GM21367 (cell line): ENCODE results near the gene WDR37.
"Not testable (repeated sequence)": the region's sequence is repeated elsewhere in the genome, so short reads cannot be mapped to it uniquely, and the experiment has no call there.

ENCODE experiments used
- ATAC-seq: cut with Tn5 transposase; IDR thresholded peaks from one replicate; pipeline ENCODE4 v1.9.1; 2021; ENCODE audit not compliant: unreplicated experiment

The WDR37 gene

GRCh38 chr10:1101946-1102345 lies 45.8 kb downstream of the WDR37 start:
- ATAC-seq, result no peak

GRCh38 chr10:1102416-1102815 lies 46.2 kb downstream of the WDR37 start:
- no peak for ATAC-seq

GRCh38 chr10:1102831-1103230 lies 46.6 kb downstream of the WDR37 start:
- no peak for ATAC-seq

- no peak for ATAC-seq
These were observed 47.4 kb downstream of the WDR37 start for GRCh38 chr10:1103551-1103950.

DNA sequence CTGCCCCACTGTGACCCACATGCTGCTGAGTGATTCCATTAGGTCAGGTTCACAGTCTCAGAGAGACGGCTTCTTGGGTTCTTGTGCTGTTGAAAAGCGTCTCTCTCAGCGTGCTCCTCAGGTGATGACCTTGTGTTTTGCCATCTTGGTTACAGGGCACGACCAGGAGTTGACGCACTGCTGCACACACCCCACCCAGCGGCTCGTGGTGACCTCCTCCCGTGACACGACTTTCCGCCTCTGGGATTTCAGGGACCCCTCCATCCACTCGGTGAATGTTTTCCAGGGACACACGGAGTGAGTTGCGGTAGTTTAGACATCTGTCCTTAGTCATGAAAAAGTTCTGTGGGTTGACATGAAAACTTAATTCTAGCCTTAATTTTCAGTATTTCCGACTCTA lies 48.8 kb downstream of the WDR37 start:
- ATAC-seq, result no peak

- ATAC-seq, result no peak
These were observed 50.8 kb downstream of the WDR37 start for GRCh38 chr10:1107004-1107403.

DNA sequence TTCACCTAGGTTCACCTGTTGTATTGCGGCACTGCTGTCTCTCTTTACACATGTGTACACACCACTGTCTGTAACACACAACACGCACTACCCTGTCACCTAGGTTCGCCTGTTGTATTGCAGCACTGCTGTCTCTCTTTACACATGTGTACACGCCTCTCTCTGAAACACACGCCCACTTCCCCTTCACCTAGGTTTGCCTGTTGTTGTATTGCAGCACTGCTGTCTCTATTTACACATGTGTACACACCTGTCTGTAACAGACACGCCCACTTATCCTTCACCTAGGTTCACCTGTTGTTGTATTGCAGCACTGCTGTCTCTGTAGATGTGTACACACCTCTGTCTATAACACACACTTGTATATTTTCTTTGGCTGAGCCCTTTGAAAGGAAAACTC lies 51.5 kb downstream of the WDR37 start:
- ATAC-seq, result no peak

DNA sequence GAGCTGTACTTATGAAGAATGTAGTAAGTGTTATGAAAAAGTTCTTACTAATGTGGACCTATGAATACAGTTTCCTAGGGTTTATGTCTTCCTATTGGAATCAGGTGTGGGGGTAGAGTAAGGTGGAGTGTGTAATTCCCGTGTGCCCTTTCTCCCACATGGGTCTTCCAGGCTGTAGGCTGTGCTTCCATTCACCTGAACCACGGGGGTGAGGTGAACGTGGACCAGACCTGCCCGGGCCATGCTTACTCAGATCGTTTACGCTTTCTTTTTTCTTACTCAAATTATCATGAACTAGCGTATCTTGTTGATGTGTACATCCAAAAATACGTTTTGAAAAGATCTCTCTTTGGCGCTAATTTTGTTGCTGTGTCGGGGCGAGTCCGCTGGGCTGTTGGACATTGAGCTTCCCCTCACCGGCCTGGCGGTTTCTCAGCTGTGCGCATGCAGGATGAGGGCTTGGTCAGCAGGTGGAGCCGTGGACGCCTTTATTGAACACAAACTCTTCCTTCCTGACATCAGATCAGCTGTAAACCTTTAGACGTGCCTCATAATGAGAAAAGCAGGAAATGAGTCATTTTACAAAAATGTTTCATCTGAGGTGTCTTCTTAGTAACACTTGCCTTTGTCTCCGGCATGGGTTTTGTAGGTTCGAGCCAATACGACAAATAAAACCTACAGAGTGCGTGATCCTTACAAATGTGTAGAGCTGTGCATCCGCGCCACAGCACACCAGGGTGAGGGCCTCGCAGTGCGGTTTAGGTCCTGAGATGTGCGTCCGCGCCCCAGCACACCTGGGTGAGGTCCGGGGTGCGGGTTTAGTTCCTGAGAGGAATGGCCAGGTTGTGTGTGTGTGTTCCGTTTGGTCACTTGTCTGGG lies 53.8 kb downstream of the WDR37 start:
- ATAC-seq, result peak; percentile 97

GRCh38 chr10:1110674-1111119 lies 54.5 kb downstream of the WDR37 start:
- no peak for ATAC-seq

- ATAC-seq, result no peak
These were observed 58.1 kb downstream of the WDR37 start for GRCh38 chr10:1114315-1114714.

- ATAC-seq, result no peak
These were observed 58.8 kb downstream of the WDR37 start for GRCh38 chr10:1114719-1115606.

DNA sequence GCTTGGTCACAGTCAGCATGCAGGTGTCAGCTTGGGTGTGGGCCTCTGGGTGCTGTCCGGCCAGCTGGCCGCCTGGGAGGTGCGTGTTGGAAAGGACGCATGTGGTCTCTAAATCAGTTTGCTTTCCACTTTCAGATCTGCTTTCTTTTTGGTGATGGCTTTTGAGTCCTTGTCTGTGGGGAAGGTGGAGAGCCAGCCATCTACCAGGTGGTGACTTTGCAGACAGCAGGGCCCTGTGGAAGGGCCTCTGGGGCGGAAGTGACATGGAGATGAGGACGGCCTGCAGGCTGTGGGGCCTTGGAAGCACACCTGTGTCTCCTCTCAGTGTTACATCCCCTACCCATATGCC lies 59.4 kb downstream of the WDR37 start:
- ATAC-seq, result no peak

- no peak for ATAC-seq
These were observed 59.9 kb downstream of the WDR37 start for GRCh38 chr10:1116051-1116450.

GRCh38 chr10:1116696-1117280 lies 60.6 kb downstream of the WDR37 start:
- ATAC-seq, result no peak

DNA sequence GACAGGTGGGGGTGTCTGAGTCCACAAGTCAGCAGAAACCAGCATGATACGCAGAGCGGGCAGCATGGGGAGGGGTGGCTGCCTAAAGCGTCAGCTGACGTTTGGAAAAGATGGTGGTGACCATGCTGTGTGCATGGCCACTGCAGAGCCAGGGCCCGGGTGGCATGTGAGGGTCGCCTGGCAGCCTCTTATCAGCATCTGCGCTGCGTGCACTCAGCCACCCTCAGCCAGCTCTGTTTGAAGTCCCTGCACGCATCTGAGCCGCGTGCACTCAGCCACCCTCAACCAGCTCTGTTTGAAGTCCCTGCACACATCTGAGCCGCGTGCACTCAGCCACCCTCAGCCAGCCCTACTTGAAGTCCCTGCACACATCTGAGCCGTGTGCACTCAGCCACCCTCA lies 61.5 kb downstream of the WDR37 start:
- no peak for ATAC-seq

- not testable (repeated sequence) for ATAC-seq
These were observed 62.1 kb downstream of the WDR37 start for GRCh38 chr10:1118318-1118717.

DNA sequence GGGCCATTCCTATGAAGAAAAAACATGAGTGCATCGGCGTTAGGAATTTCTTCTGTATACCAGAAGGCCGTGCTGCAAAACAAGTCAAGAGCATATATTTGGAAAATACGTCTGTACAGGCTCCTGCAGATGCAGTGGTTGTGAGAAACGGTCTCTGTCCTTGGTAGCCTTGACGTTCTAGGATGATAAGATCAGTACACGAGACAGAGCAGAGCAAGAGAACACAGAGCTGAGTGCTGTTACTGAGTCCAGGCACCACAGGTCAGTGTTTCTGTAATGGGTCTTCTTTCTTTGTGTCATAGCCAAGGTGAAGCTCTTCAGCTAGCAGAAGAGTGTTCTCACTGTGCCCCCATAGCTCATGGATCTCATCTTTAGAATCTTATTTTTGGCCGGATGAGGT lies 62.8 kb downstream of the WDR37 start:
- ATAC-seq, result no peak

GRCh38 chr10:1119501-1119900 lies 63.3 kb downstream of the WDR37 start:
- no peak for ATAC-seq

DNA sequence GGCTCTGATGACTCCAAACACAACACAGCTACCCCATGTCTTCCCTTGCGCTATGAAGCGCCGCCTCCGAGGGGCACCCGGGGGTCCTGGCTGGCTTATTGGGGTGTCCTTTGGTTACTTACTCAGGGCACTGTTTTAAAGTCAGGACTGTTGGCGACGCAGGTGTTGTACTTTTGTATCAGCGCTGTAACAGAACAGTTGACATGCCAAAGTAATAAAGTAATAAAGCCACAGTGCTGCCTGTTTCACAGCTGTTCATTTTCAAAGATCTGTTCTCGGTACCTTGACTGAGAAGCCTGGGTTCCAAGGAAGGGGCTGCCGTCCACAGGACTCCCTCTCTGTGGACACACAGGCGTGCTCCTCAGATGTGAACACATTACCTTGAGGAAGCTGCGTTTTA lies 64.1 kb downstream of the WDR37 start:
- no peak for ATAC-seq

- ATAC-seq, result no peak
These were observed 64.6 kb downstream of the WDR37 start for GRCh38 chr10:1120801-1121211.

- ATAC-seq, result no peak
These were observed 65.2 kb downstream of the WDR37 start for GRCh38 chr10:1121271-1121970.
